C1 segment of cervical spinal cord (tissue), 14 donors: ENCODE measurements around the gene WFDC9.
"Not testable (repeated sequence)": the region's sequence is repeated elsewhere in the genome, so short reads cannot be mapped to it uniquely, and the experiment has no call there.

ENCODE experiments used
- DNase-seq, 14 donors: peaks; one replicate each; lab custom pipeline; 2025; lab: John Stamatoyannopoulos, UW

Gene WFDC9

GRCh38 chr20:45592574-45593189 is 38.4 kb downstream of the WFDC9 start:
- no peak for DNase-seq

GRCh38 chr20:45589725-45590124 is 41.4 kb downstream of the WFDC9 start:
- DNase-seq, result no peak

GRCh38 chr20:45588800-45589199 is 42.3 kb downstream of the WFDC9 start:
- no peak for DNase-seq

- not testable (repeated sequence) for DNase-seq
Observed at GRCh38 chr20:45585986-45586385, 45.1 kb downstream of the WFDC9 start.

- DNase-seq, result not testable (repeated sequence)
Observed at GRCh38 chr20:45584294-45584693, 46.8 kb downstream of the WFDC9 start.

GRCh38 chr20:45583502-45583901 is 47.6 kb downstream of the WFDC9 start:
- no peak for DNase-seq

- DNase-seq, result no peak
Observed at GRCh38 chr20:45581702-45582101, 49.4 kb downstream of the WFDC9 start.

GRCh38 chr20:45579184-45579583 is 51.9 kb downstream of the WFDC9 start, which contains the start of gene WFDC8:
Gene WFDC8, minus strand, starts transcription at chr20:45579284. Its CDS starts 37 bp downstream, at chr20:45579247.
- no peak for DNase-seq

GRCh38 chr20:45578231-45578630 is 52.9 kb downstream of the WFDC9 start:
- DNase-seq, result no peak

- no peak for DNase-seq
Observed at GRCh38 chr20:45576995-45577394, 54.1 kb downstream of the WFDC9 start.

- DNase-seq, result no peak
Observed at GRCh38 chr20:45575931-45576330, 55.2 kb downstream of the WFDC9 start.

- DNase-seq, result not testable (repeated sequence)
Observed at GRCh38 chr20:45569650-45570049, 61.4 kb downstream of the WFDC9 start.

- DNase-seq, result no peak
Observed at GRCh38 chr20:45564760-45565276, 66.3 kb downstream of the WFDC9 start.
